Tibial nerve (tissue), 4 donors: ENCODE data around the gene ALOX5AP. TPM values are rescaled to one million over a fixed set of nuclear protein-coding genes. Genes with fewer than 3 reads are reported as not detected.

ENCODE experiments used
- DNase-seq, 2 donors: peaks; one replicate each; pipeline ENCODE4 v3.0.0-alpha.2; 2019; ENCODE audit warnings: low spot score in 2 of 2
- H3K27ac ChIP-seq, 4 donors: fragments of 200-600 bp; sonication (generic) in 3 of 4; one replicate each; pipeline ENCODE4 v1.5.1; 2017 to 2019; ENCODE audit warnings: mild to moderate bottlenecking in 1 of 4
- H3K27me3 ChIP-seq, 2 donors: fragments of 200-600 bp; sonication (generic) in 1 of 2; one replicate each; pipeline versions ENCODE4 v1.5.1 to v1.6.0; 2017 to 2019
- H3K36me3 ChIP-seq, 3 donors: fragments of 200-600 bp; sonication (generic); one replicate each; pipeline ENCODE4 v1.5.1; 2018 to 2019
- H3K4me1 ChIP-seq, 4 donors: fragments of 200-600 bp; sonication (generic) in 3 of 4; one replicate each; pipeline ENCODE4 v1.5.1; 2017 to 2019
- H3K4me3 ChIP-seq, 4 donors: fragments of 200-600 bp; sonication (generic) in 3 of 4; one replicate each; pipeline ENCODE4 v1.5.1; 2017 to 2019; ENCODE audit warnings: mild to moderate bottlenecking in 1 of 4, moderate library complexity in 1 of 4
- H3K9me3 ChIP-seq, 4 donors: fragments of 200-600 bp; sonication (generic) in 3 of 4; one replicate each; pipeline ENCODE4 v1.5.1; 2017 to 2019
- EP300 ChIP-seq, 2 donors: sonication (generic); formaldehyde crosslinking; IDR thresholded peaks; one replicate each; pipeline ENCODE4 v1.6.1; 2017; ENCODE audit warnings: antibody characterized with exemption in 2 of 2, mild to moderate bottlenecking in 1 of 2
- POLR2A ChIP-seq, 2 donors: fragments of 450-650 bp; IDR thresholded peaks; one replicate each; pipeline ENCODE4 v1.6.1; 2017; ENCODE audit warnings: antibody characterized with exemption in 2 of 2, mild to moderate bottlenecking in 2 of 2, moderate library complexity in 2 of 2
- WGBS, 2 donors: methylation state at CpG; one replicate each; pipeline ENCODE4 v1.1.5; 2018; 5-methylcytosine and 5-hydroxymethylcytosine counted together
- total RNA-seq, 4 donors: library from RNA; depleted of rRNA; stranded (reverse); fragments of >200 nt; gene quantifications; one replicate each; pipeline ENCODE4 v1.1.0, GENCODE V29; 2016
- TF ChIP-seq, protein P1 (sequence below), 5 experiments: fragments of 200-600 bp in 3 of 5; fragments of 450-650 bp in 2 of 5; sonication (generic) in 3 of 5; IDR thresholded peaks; one replicate each; pipeline ENCODE4 v1.5.1; 2016 to 2019; ENCODE audit warnings: antibody characterized with exemption in 5 of 5, mild to moderate bottlenecking in 3 of 5, moderate library complexity in 2 of 5

ALOX5AP gene
- total RNA-seq, 4 donors from 2014 or later = 25.3 to 41.4 (median 33.1) TPM

DNA sequence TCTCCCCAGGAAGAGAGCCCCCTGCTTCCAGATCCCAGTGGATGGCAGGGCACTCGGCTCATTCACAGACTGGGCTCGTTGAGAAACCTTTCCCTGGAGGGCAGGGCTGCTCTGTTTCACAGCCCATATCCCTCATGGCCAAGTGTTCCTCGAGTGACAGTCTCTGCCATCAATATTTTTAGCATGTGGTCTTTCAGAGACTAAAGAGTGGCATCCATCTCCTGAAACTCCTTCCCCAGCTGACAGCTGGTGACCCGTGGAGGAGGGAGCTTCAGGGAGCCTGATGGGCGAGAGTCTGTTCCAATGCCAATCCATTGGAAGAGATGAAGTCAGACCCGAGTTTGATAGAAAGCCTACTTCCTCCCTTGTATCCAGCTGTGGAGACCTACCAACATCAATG is 30.7 kb upstream of the ALOX5AP start:
- 68 to 74% methylated on average over 6 of the region's 6 CpGs for WGBS, 2 donors
- H3K27me3 ChIP-seq = no peaks in the 10 kb centered on the region
- no peak for DNase-seq
- H3K9me3 ChIP-seq = no peaks in the 10 kb centered on the region
- H3K4me1 ChIP-seq = no peaks in the 10 kb centered on the region
- H3K27ac ChIP-seq = no peak overlapping the region
- TF ChIP-seq, protein P1, sequence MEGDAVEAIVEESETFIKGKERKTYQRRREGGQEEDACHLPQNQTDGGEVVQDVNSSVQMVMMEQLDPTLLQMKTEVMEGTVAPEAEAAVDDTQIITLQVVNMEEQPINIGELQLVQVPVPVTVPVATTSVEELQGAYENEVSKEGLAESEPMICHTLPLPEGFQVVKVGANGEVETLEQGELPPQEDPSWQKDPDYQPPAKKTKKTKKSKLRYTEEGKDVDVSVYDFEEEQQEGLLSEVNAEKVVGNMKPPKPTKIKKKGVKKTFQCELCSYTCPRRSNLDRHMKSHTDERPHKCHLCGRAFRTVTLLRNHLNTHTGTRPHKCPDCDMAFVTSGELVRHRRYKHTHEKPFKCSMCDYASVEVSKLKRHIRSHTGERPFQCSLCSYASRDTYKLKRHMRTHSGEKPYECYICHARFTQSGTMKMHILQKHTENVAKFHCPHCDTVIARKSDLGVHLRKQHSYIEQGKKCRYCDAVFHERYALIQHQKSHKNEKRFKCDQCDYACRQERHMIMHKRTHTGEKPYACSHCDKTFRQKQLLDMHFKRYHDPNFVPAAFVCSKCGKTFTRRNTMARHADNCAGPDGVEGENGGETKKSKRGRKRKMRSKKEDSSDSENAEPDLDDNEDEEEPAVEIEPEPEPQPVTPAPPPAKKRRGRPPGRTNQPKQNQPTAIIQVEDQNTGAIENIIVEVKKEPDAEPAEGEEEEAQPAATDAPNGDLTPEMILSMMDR (IDR thresholded peaks at IDR 0.05) = no peak
- no peak for TF ChIP-seq POLR2A (IDR thresholded peaks at IDR 0.05)
- TF ChIP-seq EP300 (IDR thresholded peaks at IDR 0.05) = no peak
- no peak overlapping the region for H3K4me3 ChIP-seq
- H3K36me3 ChIP-seq = no peaks in the 10 kb centered on the region

- no peaks in the 10 kb centered on the region for H3K27me3 ChIP-seq
- H3K9me3 ChIP-seq = no peaks in the 10 kb centered on the region
Observed at GRCh38 chr13:30705680-30706079, 29.7 kb upstream of the ALOX5AP start.

DNA sequence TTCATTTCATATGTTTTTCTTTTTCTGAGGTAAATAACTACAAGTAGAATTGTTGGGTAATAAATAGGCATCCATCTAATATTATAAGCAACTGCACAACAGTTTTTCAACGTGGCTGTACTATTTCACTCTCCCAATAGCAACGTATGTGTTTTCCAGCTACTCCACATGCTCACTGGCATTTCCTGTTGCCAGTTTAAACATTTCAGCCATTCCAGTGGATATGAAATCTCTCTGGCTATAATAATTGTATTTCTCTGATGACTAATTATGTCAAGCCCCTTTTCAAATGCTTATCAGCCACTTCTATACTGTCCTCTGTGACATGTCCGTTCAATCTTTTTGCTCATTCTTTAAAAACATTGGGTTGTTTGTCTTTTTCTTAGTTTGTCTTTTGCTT is 26.8 kb upstream of the ALOX5AP start:
- 25 to 27% methylated on average over 3 of the region's 3 CpGs for WGBS, 2 donors
- H3K4me3 ChIP-seq = no peak overlapping the region
- no peak for DNase-seq
- H3K9me3 ChIP-seq = no peaks in the 10 kb centered on the region
- H3K27ac ChIP-seq = no peak overlapping the region
- H3K27me3 ChIP-seq = no peaks in the 10 kb centered on the region
- TF ChIP-seq, protein P1 (IDR thresholded peaks at IDR 0.05) = no peak
- TF ChIP-seq EP300 (IDR thresholded peaks at IDR 0.05) (no peak), POLR2A (IDR thresholded peaks at IDR 0.05) (no peak)
- no peaks in the 10 kb centered on the region for H3K36me3 ChIP-seq
- no peaks in the 10 kb centered on the region for H3K4me1 ChIP-seq

More at GRCh38 chr13:30705680-30706079, 29.7 kb upstream of the ALOX5AP start:
- 79 to 86% methylated on average over 4 of the region's 4 CpGs for WGBS, 2 donors
- Histone ChIP-seq H3K4me3 (no peak overlapping the region), H3K36me3 (no peaks in the 10 kb centered on the region), H3K4me1 (no peaks in the 10 kb centered on the region), H3K27ac (no peak overlapping the region)
- no peak for TF ChIP-seq POLR2A (IDR thresholded peaks at IDR 0.05)
- no peak for DNase-seq

- no peak for DNase-seq
- no peaks in the 10 kb centered on the region for H3K4me1 ChIP-seq
- TF ChIP-seq POLR2A (IDR thresholded peaks at IDR 0.05) (no peak), EP300 (IDR thresholded peaks at IDR 0.05) (no peak)
- TF ChIP-seq, protein P1 (IDR thresholded peaks at IDR 0.05) = no peak
- no peaks in the 10 kb centered on the region for H3K36me3 ChIP-seq
- no peaks in the 10 kb centered on the region for H3K27me3 ChIP-seq
- WGBS, 2 donors = 88 to 100% methylated on average over 3 of the region's 3 CpGs
- no peak overlapping the region for H3K4me3 ChIP-seq
- H3K9me3 ChIP-seq = no peaks in the 10 kb centered on the region
- no peak overlapping the region for H3K27ac ChIP-seq
Observed at GRCh38 chr13:30710442-30710841, 24.9 kb upstream of the ALOX5AP start.

DNA sequence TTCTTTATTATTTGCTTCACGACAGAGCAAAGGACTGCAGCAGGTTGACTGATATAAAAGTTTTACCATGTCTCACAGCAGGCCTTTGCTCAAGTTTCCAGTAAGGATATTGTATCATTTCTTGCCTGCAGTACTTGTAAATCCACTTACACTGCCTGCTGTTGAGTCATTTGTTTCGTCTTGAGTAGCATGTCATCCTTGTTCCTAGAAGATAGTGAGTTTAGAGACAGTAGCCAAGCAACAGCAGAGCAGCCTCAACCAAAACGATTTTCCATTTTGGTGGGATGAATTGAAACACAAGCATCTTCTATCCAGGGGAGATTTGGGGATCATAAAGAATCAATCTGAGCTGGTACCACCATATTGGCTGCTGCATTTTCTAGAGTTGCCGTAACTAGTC is 24.0 kb upstream of the ALOX5AP start:
- Histone ChIP-seq H3K27me3 (no peaks in the 10 kb centered on the region), H3K4me1 (no peaks in the 10 kb centered on the region), H3K36me3 (no peaks in the 10 kb centered on the region), H3K27ac (no peak overlapping the region), H3K4me3 (no peak overlapping the region), H3K9me3 (no peaks in the 10 kb centered on the region)
- 73 to 90% methylated on average over 4 of the region's 4 CpGs for WGBS, 2 donors
- TF ChIP-seq EP300 (IDR thresholded peaks at IDR 0.05) = no peak
- TF ChIP-seq, protein P1 (IDR thresholded peaks at IDR 0.05) = no peak
- TF ChIP-seq POLR2A (IDR thresholded peaks at IDR 0.05) = no peak
- DNase-seq = no peak

- Histone ChIP-seq H3K27ac (no peak overlapping the region), H3K27me3 (no peaks in the 10 kb centered on the region), H3K9me3 (no peaks in the 10 kb centered on the region), H3K4me1 (no peaks in the 10 kb centered on the region), H3K36me3 (no peaks in the 10 kb centered on the region), H3K4me3 (no peak overlapping the region)
- TF ChIP-seq EP300 (IDR thresholded peaks at IDR 0.05) (no peak), POLR2A (IDR thresholded peaks at IDR 0.05) (no peak)
- TF ChIP-seq, protein P1 (IDR thresholded peaks at IDR 0.05) = no peak
- 92 to 94% methylated on average over 6 of the region's 6 CpGs for WGBS, 2 donors
- DNase-seq = no peak
Observed at GRCh38 chr13:30711837-30712236, 23.5 kb upstream of the ALOX5AP start.
